ENCODE results near the gene TUBGCP2. TPM values are rescaled to one million over a fixed set of nuclear protein-coding genes. Genes with fewer than 3 reads are reported as not detected.
A peak's percentile ranks its signal among the peaks of the same experiment; 100 is the strongest.
"Not testable (repeated sequence)": the region's sequence is repeated elsewhere in the genome, so short reads cannot be mapped to it uniquely, and the experiment has no call there.

The TUBGCP2 gene
- total RNA-seq, 1 experiment from 2014 or later, result 21.4 TPM

- not testable (repeated sequence) for H3K79me2 ChIP-seq (ENCODE audit: low read length); DNase-seq; H2AFZ ChIP-seq (ENCODE audit: low read length); H4K20me1 ChIP-seq (ENCODE audit: insufficient read depth, low read depth, low read length); H3K9me3 ChIP-seq (ENCODE audit: low read length); H3K9me2 ChIP-seq (replicated peaks; ENCODE audit: insufficient read depth, low read length); H3K27ac ChIP-seq (ENCODE audit: low read length); H3K27me3 ChIP-seq (ENCODE audit: low read length); H3K4me2 ChIP-seq (ENCODE audit: low read depth, low read length, poor library complexity, severe bottlenecking); H3K9ac ChIP-seq (ENCODE audit: low read length); H3K4me3 ChIP-seq (ENCODE audit: low read length); H3K36me3 ChIP-seq (ENCODE audit: insufficient read depth, low read length)
- H3K4me1 ChIP-seq (ENCODE audit: low read length), result peaks cover 15% of the 10 kb centered on the region
Observed at GRCh38 chr10:133322064-133322709, 13.5 kb upstream of the TUBGCP2 start.

GRCh38 chr10:133320852-133321422 is 12.3 kb upstream of the TUBGCP2 start:
- not testable (repeated sequence) for H3K4me1 ChIP-seq (ENCODE audit: low read length); H2AFZ ChIP-seq (ENCODE audit: low read length); H3K36me3 ChIP-seq (ENCODE audit: insufficient read depth, low read length); H3K9me3 ChIP-seq (ENCODE audit: low read length); H4K20me1 ChIP-seq (ENCODE audit: insufficient read depth, low read depth, low read length); H3K79me2 ChIP-seq (ENCODE audit: low read length); H3K9me2 ChIP-seq (replicated peaks; ENCODE audit: insufficient read depth, low read length); H3K4me2 ChIP-seq (ENCODE audit: low read depth, low read length, poor library complexity, severe bottlenecking); H3K27me3 ChIP-seq (ENCODE audit: low read length); H3K4me3 ChIP-seq (ENCODE audit: low read length); H3K9ac ChIP-seq (ENCODE audit: low read length); H3K27ac ChIP-seq (ENCODE audit: low read length)
- DNase-seq, result peak; percentile 63

- Histone ChIP-seq H3K79me2 (ENCODE audit: low read length) (no peaks in the 10 kb centered on the region), H4K20me1 (ENCODE audit: insufficient read depth, low read depth, low read length) (no peaks in the 10 kb centered on the region), H3K36me3 (ENCODE audit: insufficient read depth, low read length) (no peaks in the 10 kb centered on the region), H3K4me2 (ENCODE audit: low read depth, low read length, poor library complexity, severe bottlenecking) (peak overlapping the region; percentile 67), H3K27me3 (ENCODE audit: low read length) (no peaks in the 10 kb centered on the region), H3K9me3 (ENCODE audit: low read length) (no peaks in the 10 kb centered on the region), H2AFZ (ENCODE audit: low read length) (peak overlapping the region; percentile 50; the same call in 1 of the 2 replicates), H3K4me3 (ENCODE audit: low read length) (peak overlapping the region; percentile 58; the same call in 1 of the 2 replicates), H3K27ac (ENCODE audit: low read length) (no peak overlapping the region), H3K4me1 (ENCODE audit: low read length) (peaks cover 3% of the 10 kb centered on the region; the same call in 1 of the 2 replicates), H3K9ac (ENCODE audit: low read length) (peak overlapping the region; percentile 62), H3K9me2 (replicated peaks; ENCODE audit: insufficient read depth, low read length) (no peaks in the 10 kb centered on the region)
- peak; percentile 91 for DNase-seq
Observed at GRCh38 chr10:133318494-133319127, 9.9 kb upstream of the TUBGCP2 start.

GRCh38 chr10:133316732-133317131 is 8.1 kb upstream of the TUBGCP2 start:
- Histone ChIP-seq H2AFZ (ENCODE audit: low read length) (no peak overlapping the region), H3K27ac (ENCODE audit: low read length) (no peak overlapping the region), H3K36me3 (ENCODE audit: insufficient read depth, low read length) (no peaks in the 10 kb centered on the region), H3K27me3 (ENCODE audit: low read length) (no peaks in the 10 kb centered on the region), H3K4me3 (ENCODE audit: low read length) (no peak overlapping the region), H4K20me1 (ENCODE audit: insufficient read depth, low read depth, low read length) (no peaks in the 10 kb centered on the region), H3K4me1 (ENCODE audit: low read length) (peaks cover 3% of the 10 kb centered on the region; the same call in 1 of the 2 replicates), H3K9me3 (ENCODE audit: low read length) (no peaks in the 10 kb centered on the region), H3K9ac (ENCODE audit: low read length) (no peak overlapping the region), H3K9me2 (replicated peaks; ENCODE audit: insufficient read depth, low read length) (no peaks in the 10 kb centered on the region), H3K4me2 (ENCODE audit: low read depth, low read length, poor library complexity, severe bottlenecking) (no peak overlapping the region), H3K79me2 (ENCODE audit: low read length) (no peaks in the 10 kb centered on the region)
- DNase-seq, result no peak

- Histone ChIP-seq H2AFZ (ENCODE audit: low read length) (no peak overlapping the region), H3K27ac (ENCODE audit: low read length) (no peak overlapping the region), H3K36me3 (ENCODE audit: insufficient read depth, low read length) (no peaks in the 10 kb centered on the region), H3K9me3 (ENCODE audit: low read length) (no peaks in the 10 kb centered on the region), H3K9ac (ENCODE audit: low read length) (no peak overlapping the region), H4K20me1 (ENCODE audit: insufficient read depth, low read depth, low read length) (no peaks in the 10 kb centered on the region), H3K4me3 (ENCODE audit: low read length) (no peak overlapping the region), H3K9me2 (replicated peaks; ENCODE audit: insufficient read depth, low read length) (no peaks in the 10 kb centered on the region), H3K27me3 (ENCODE audit: low read length) (no peaks in the 10 kb centered on the region), H3K79me2 (ENCODE audit: low read length) (no peaks in the 10 kb centered on the region), H3K4me1 (ENCODE audit: low read length) (peaks cover 3% of the 10 kb centered on the region; the same call in 1 of the 2 replicates), H3K4me2 (ENCODE audit: low read depth, low read length, poor library complexity, severe bottlenecking) (no peak overlapping the region)
- no peak for DNase-seq
Observed at GRCh38 chr10:133316266-133316665, 7.6 kb upstream of the TUBGCP2 start.

- Histone ChIP-seq H4K20me1 (ENCODE audit: insufficient read depth, low read depth, low read length) (no peaks in the 10 kb centered on the region), H3K4me2 (ENCODE audit: low read depth, low read length, poor library complexity, severe bottlenecking) (no peak overlapping the region), H3K27me3 (ENCODE audit: low read length) (no peaks in the 10 kb centered on the region), H3K79me2 (ENCODE audit: low read length) (no peaks in the 10 kb centered on the region), H3K4me1 (ENCODE audit: low read length) (peaks cover 3% of the 10 kb centered on the region; the same call in 1 of the 2 replicates), H3K9me2 (replicated peaks; ENCODE audit: insufficient read depth, low read length) (no peaks in the 10 kb centered on the region), H3K36me3 (ENCODE audit: insufficient read depth, low read length) (peaks cover 2% of the 10 kb centered on the region; the same call in 1 of the 2 replicates), H3K4me3 (ENCODE audit: low read length) (no peak overlapping the region), H2AFZ (ENCODE audit: low read length) (no peak overlapping the region), H3K27ac (ENCODE audit: low read length) (no peak overlapping the region), H3K9ac (ENCODE audit: low read length) (no peak overlapping the region), H3K9me3 (ENCODE audit: low read length) (no peaks in the 10 kb centered on the region)
- DNase-seq, result peak; percentile 61
Observed at GRCh38 chr10:133315847-133316246, 7.2 kb upstream of the TUBGCP2 start.

GRCh38 chr10:133314911-133315310 is 6.2 kb upstream of the TUBGCP2 start:
- Histone ChIP-seq H3K9me3 (ENCODE audit: low read length) (no peaks in the 10 kb centered on the region), H3K9me2 (replicated peaks; ENCODE audit: insufficient read depth, low read length) (no peaks in the 10 kb centered on the region), H3K4me1 (ENCODE audit: low read length) (peaks cover 3% of the 10 kb centered on the region; the same call in 1 of the 2 replicates), H2AFZ (ENCODE audit: low read length) (no peak overlapping the region), H3K9ac (ENCODE audit: low read length) (no peak overlapping the region), H3K27ac (ENCODE audit: low read length) (no peak overlapping the region), H3K4me2 (ENCODE audit: low read depth, low read length, poor library complexity, severe bottlenecking) (no peak overlapping the region), H3K27me3 (ENCODE audit: low read length) (no peaks in the 10 kb centered on the region), H4K20me1 (ENCODE audit: insufficient read depth, low read depth, low read length) (0 out of 2 replicates have a peak, but pooled peaks cover under 1% of the 10 kb centered on the region), H3K79me2 (ENCODE audit: low read length) (no peaks in the 10 kb centered on the region), H3K4me3 (ENCODE audit: low read length) (no peak overlapping the region), H3K36me3 (ENCODE audit: insufficient read depth, low read length) (peaks cover 12% of the 10 kb centered on the region)
- no peak for DNase-seq

GRCh38 chr10:133313192-133313591 is 4.5 kb upstream of the TUBGCP2 start:
- Histone ChIP-seq H3K9me3 (ENCODE audit: low read length) (no peaks in the 10 kb centered on the region), H4K20me1 (ENCODE audit: insufficient read depth, low read depth, low read length) (peaks cover 10% of the 10 kb centered on the region; the same call in 1 of the 2 replicates), H3K36me3 (ENCODE audit: insufficient read depth, low read length) (peaks cover 16% of the 10 kb centered on the region), H3K79me2 (ENCODE audit: low read length) (peaks cover 8% of the 10 kb centered on the region), H3K27me3 (ENCODE audit: low read length) (no peaks in the 10 kb centered on the region), H2AFZ (ENCODE audit: low read length) (no peak overlapping the region), H3K9ac (ENCODE audit: low read length) (no peak overlapping the region), H3K9me2 (replicated peaks; ENCODE audit: insufficient read depth, low read length) (no peaks in the 10 kb centered on the region), H3K4me1 (ENCODE audit: low read length) (peaks cover 5% of the 10 kb centered on the region), H3K4me3 (ENCODE audit: low read length) (no peak overlapping the region), H3K27ac (ENCODE audit: low read length) (no peak overlapping the region), H3K4me2 (ENCODE audit: low read depth, low read length, poor library complexity, severe bottlenecking) (no peak overlapping the region)
- DNase-seq, result no peak
